ENCODE data around the gene MYLIP.

The MYLIP gene

GRCh38 chr6:16128759-16129622, at the start of gene MYLIP:
Gene MYLIP (plus strand): TSS chr6:16129086. CDS start chr6:16129323, 237 bp downstream.
- peak; percentile 94 to 98 (median 96) for DNase-seq

GRCh38 chr6:16079354-16079753, 49.5 kb upstream of the MYLIP start:
- DNase-seq, result no peak

GRCh38 chr6:16080204-16080603, 48.7 kb upstream of the MYLIP start:
- DNase-seq, result no peak

GRCh38 chr6:16081326-16081725, 47.6 kb upstream of the MYLIP start:
- no peak for DNase-seq

GRCh38 chr6:16082361-16082760, 46.5 kb upstream of the MYLIP start:
- DNase-seq, result no peak

GRCh38 chr6:16086965-16087364, 41.9 kb upstream of the MYLIP start:
- no peak for DNase-seq

GRCh38 chr6:16087386-16087785, 41.5 kb upstream of the MYLIP start:
- DNase-seq, result no peak

- DNase-seq, result no peak
Observed at GRCh38 chr6:16088409-16088808, 40.5 kb upstream of the MYLIP start.

GRCh38 chr6:16089232-16090062, 39.4 kb upstream of the MYLIP start:
- no peak for DNase-seq

GRCh38 chr6:16090452-16090851, 38.4 kb upstream of the MYLIP start:
- no peak for DNase-seq

GRCh38 chr6:16090920-16091319, 38.0 kb upstream of the MYLIP start:
- DNase-seq, result no peak

- no peak for DNase-seq
Observed at GRCh38 chr6:16092140-16092539, 36.7 kb upstream of the MYLIP start.

GRCh38 chr6:16092990-16093389, 35.9 kb upstream of the MYLIP start:
- DNase-seq, result no peak

GRCh38 chr6:16095180-16095579, 33.7 kb upstream of the MYLIP start:
- no peak for DNase-seq

GRCh38 chr6:16097382-16098171, 31.3 kb upstream of the MYLIP start:
- DNase-seq, result no peak

- DNase-seq, result no peak
Observed at GRCh38 chr6:16098211-16098610, 30.7 kb upstream of the MYLIP start.

GRCh38 chr6:16102208-16102607, 26.7 kb upstream of the MYLIP start:
- DNase-seq, result no peak

GRCh38 chr6:16103722-16104121, 25.2 kb upstream of the MYLIP start:
- no peak for DNase-seq

GRCh38 chr6:16104624-16105433, 24.1 kb upstream of the MYLIP start:
- no peak for DNase-seq

- no peak for DNase-seq
Observed at GRCh38 chr6:16105854-16106253, 23.0 kb upstream of the MYLIP start.

GRCh38 chr6:16106991-16107787, 21.7 kb upstream of the MYLIP start:
- no peak for DNase-seq
